Mammary epithelial cell (primary cell): ENCODE measurements around the gene DARS1.

Source experiments
- EZH2 ChIP-seq: IDR thresholded peaks from 2 replicates; pipeline ENCODE4 v1.6.1; 2012; ENCODE audit warnings: low read length, inconsistent platforms, borderline replicate concordance
- TF ChIP-seq, protein P1 (sequence below), 2 donors: IDR thresholded peaks in 1 of 2; conservative IDR thresholded peaks in 1 of 2; 2 replicates each; pipeline ENCODE4 v1.5.1; 2011 to 2012; ENCODE audit warnings: inconsistent platforms in 2 of 2, low read length in 2 of 2, mild to moderate bottlenecking in 2 of 2, control low read depth in 1 of 2, low read depth in 1 of 2; ENCODE audit not compliant: insufficient read depth in 1 of 2; ENCODE audit errors: extremely low read depth in 1 of 2

DNA sequence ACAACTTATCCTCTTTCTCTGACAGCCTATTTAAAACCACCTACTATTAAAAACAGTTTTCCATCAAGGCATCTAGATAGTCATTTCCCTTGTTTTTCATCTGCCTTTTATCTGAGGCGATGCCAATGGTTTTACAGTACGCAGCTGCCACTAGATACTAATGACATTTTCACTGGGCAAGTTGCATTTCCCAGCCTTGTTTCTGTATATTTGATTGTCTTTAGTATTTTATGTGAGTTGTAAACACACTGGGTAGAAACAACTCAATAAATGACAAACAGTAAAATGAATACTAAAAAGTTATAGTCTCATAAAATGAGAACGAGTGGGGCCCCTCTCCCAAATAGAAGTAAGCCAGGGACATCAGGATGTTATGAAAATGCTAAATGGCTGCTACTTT is 8.9 kb upstream of the DARS1 start:
- TF ChIP-seq, protein P1, sequence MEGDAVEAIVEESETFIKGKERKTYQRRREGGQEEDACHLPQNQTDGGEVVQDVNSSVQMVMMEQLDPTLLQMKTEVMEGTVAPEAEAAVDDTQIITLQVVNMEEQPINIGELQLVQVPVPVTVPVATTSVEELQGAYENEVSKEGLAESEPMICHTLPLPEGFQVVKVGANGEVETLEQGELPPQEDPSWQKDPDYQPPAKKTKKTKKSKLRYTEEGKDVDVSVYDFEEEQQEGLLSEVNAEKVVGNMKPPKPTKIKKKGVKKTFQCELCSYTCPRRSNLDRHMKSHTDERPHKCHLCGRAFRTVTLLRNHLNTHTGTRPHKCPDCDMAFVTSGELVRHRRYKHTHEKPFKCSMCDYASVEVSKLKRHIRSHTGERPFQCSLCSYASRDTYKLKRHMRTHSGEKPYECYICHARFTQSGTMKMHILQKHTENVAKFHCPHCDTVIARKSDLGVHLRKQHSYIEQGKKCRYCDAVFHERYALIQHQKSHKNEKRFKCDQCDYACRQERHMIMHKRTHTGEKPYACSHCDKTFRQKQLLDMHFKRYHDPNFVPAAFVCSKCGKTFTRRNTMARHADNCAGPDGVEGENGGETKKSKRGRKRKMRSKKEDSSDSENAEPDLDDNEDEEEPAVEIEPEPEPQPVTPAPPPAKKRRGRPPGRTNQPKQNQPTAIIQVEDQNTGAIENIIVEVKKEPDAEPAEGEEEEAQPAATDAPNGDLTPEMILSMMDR (conservative IDR thresholded peaks at IDR 0.05 in 1 of 2, IDR thresholded peaks at IDR 0.05 in 1 of 2; ENCODE audit: extremely low read depth in 1 of 2, insufficient read depth in 1 of 2, low read depth in 1 of 2, low read length in 2 of 2): no peak
- no peak for TF ChIP-seq EZH2
